Measurements from ENCODE around the gene REEP2.
A peak's percentile ranks its signal among the peaks of the same experiment; 100 is the strongest.

REEP2 gene

GRCh38 chr5:138449501-138450239 lies 10.8 kb downstream of the REEP2 start:
- H3K27ac ChIP-seq, result peak overlapping the region; percentile 47; the same call in 1 of the 2 replicates
- peak; percentile 95 for TF ChIP-seq CTCF (IDR thresholded peaks at IDR 0.05)
- no peak for TF ChIP-seq ZFX (IDR thresholded peaks at IDR 0.05; ENCODE audit: borderline replicate concordance)

- TF ChIP-seq ZFX (IDR thresholded peaks at IDR 0.05; ENCODE audit: borderline replicate concordance) (no peak), CTCF (IDR thresholded peaks at IDR 0.05) (no peak)
- H3K27ac ChIP-seq, result no peak overlapping the region
Measured at GRCh38 chr5:138450971-138451370, 12.1 kb downstream of the REEP2 start.

GRCh38 chr5:138452720-138453119 lies 13.9 kb downstream of the REEP2 start:
- TF ChIP-seq CTCF (IDR thresholded peaks at IDR 0.05) (no peak), ZFX (IDR thresholded peaks at IDR 0.05; ENCODE audit: borderline replicate concordance) (no peak)
- H3K27ac ChIP-seq, result no peak overlapping the region

GRCh38 chr5:138453590-138453989 lies 14.7 kb downstream of the REEP2 start:
- H3K27ac ChIP-seq, result no peak overlapping the region
- no peak for TF ChIP-seq ZFX (IDR thresholded peaks at IDR 0.05; ENCODE audit: borderline replicate concordance)
- TF ChIP-seq CTCF (IDR thresholded peaks at IDR 0.05), result no peak

- no peak overlapping the region for H3K27ac ChIP-seq
Measured at GRCh38 chr5:138454121-138454520, 15.3 kb downstream of the REEP2 start.

GRCh38 chr5:138455232-138455930 lies 16.5 kb downstream of the REEP2 start:
- TF ChIP-seq ZFX (IDR thresholded peaks at IDR 0.05; ENCODE audit: borderline replicate concordance), result no peak
- no peak for TF ChIP-seq CTCF (IDR thresholded peaks at IDR 0.05)
- no peak overlapping the region for H3K27ac ChIP-seq

More at GRCh38 chr5:138454121-138454520, 15.3 kb downstream of the REEP2 start:
- TF ChIP-seq ZFX (IDR thresholded peaks at IDR 0.05; ENCODE audit: borderline replicate concordance) (no peak), CTCF (IDR thresholded peaks at IDR 0.05) (no peak)
